ENCODE measurements around the gene TH.

The TH gene

DNA sequence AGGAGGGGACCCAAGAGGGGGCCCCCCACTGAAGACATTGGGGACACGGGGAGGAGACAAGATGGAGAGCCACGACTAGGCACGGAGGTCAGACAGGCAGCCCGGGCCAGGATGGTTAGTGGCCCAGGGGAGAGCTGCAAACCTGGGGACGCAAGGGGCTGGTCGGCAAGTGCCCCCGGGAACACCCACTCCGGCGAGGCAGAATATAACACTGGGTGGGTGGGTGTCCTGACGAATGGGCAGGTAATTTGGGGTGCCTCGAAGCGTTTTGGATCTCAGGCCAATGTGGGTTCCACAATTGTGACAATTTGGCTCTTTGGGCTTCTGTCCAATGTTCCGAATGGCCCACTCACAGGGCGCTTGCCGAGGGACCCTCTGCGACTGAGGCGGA lies 42.3 kb downstream of the TH start:
- no peak overlapping the region for H3K9ac ChIP-seq (ENCODE audit: low read length)
- no peaks in the 10 kb centered on the region for H3K27me3 ChIP-seq (ENCODE audit: insufficient read depth, low read length)
- H3K27ac ChIP-seq (ENCODE audit: low read depth, low read length, poor library complexity, severe bottlenecking), result no peak overlapping the region
- H3K9me2 ChIP-seq (ENCODE audit: low read depth, low read length), result no peaks in the 10 kb centered on the region
- no peaks in the 10 kb centered on the region for H4K20me1 ChIP-seq (ENCODE audit: insufficient read depth, low read length)
- no peaks in the 10 kb centered on the region for H3K4me1 ChIP-seq (ENCODE audit: insufficient read depth, low read length, severe bottlenecking)
- no peaks in the 10 kb centered on the region for H3F3A ChIP-seq (ENCODE audit: insufficient read depth, low read length)
- H3K4me3 ChIP-seq (ENCODE audit: low read depth, low read length, poor library complexity, severe bottlenecking), result no peak overlapping the region
- H3K36me3 ChIP-seq (ENCODE audit: insufficient read depth, low read length), result no peaks in the 10 kb centered on the region
- H2AFZ ChIP-seq (ENCODE audit: low read length), result no peak overlapping the region
- H3K9me3 ChIP-seq (ENCODE audit: low read length), result no peaks in the 10 kb centered on the region
- no peaks in the 10 kb centered on the region for H3K79me2 ChIP-seq (ENCODE audit: insufficient read depth, low read length)
- no peak overlapping the region for H3K4me2 ChIP-seq (ENCODE audit: low read length)
- TF ChIP-seq EZH2 (IDR thresholded peaks at IDR 0.05; ENCODE audit: borderline replicate concordance, low read length), result no peak
- TF ChIP-seq, protein P1, sequence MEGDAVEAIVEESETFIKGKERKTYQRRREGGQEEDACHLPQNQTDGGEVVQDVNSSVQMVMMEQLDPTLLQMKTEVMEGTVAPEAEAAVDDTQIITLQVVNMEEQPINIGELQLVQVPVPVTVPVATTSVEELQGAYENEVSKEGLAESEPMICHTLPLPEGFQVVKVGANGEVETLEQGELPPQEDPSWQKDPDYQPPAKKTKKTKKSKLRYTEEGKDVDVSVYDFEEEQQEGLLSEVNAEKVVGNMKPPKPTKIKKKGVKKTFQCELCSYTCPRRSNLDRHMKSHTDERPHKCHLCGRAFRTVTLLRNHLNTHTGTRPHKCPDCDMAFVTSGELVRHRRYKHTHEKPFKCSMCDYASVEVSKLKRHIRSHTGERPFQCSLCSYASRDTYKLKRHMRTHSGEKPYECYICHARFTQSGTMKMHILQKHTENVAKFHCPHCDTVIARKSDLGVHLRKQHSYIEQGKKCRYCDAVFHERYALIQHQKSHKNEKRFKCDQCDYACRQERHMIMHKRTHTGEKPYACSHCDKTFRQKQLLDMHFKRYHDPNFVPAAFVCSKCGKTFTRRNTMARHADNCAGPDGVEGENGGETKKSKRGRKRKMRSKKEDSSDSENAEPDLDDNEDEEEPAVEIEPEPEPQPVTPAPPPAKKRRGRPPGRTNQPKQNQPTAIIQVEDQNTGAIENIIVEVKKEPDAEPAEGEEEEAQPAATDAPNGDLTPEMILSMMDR (IDR thresholded peaks at IDR 0.05; ENCODE audit: low read length), result no peak

DNA sequence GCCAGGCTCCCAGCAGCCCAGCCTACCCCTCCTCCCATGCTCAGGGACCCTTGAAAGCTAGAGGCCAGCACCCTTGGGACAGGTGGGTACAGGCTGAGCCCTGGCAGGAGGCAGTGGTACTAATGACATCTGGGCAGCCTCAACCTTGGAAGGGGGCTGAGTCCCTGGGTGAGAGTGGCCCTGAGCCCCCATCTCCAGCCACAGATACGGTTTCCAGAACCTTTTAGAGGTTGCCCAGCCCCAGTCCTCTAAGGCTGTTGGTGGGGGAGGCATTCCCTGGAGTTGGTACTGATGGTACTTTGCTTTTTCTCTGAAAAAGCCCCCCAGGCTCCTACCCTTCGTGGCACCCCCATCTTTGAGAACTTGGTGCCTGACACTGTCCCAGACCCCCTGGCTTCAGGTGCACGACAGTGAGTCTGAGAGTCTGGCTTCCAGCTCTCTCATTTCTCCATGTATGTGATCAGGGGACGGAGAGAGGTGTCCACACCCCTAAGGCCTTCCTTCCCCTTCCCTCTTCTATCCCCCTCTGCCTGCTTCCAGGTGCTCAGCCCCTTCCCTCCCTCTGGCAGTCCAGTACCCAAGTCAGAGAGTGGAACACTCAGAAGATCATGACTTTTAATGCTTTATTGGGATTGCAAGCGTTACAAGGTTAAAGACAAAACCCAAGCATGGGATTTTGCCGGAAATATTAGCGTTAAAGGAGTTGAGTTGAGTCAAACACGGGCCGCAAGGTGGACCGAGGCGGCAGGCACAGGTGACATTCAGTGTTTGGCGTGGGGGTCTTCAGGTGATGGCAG lies 42.9 kb downstream of the TH start:
- H3K4me1 ChIP-seq (ENCODE audit: insufficient read depth, low read length, severe bottlenecking), result no peaks in the 10 kb centered on the region
- no peaks in the 10 kb centered on the region for H3K36me3 ChIP-seq (ENCODE audit: insufficient read depth, low read length)
- no peak overlapping the region for H3K9ac ChIP-seq (ENCODE audit: low read length)
- no peak overlapping the region for H3K4me3 ChIP-seq (ENCODE audit: low read depth, low read length, poor library complexity, severe bottlenecking)
- TF ChIP-seq EZH2 (IDR thresholded peaks at IDR 0.05; ENCODE audit: borderline replicate concordance, low read length), result no peak
- TF ChIP-seq, protein P1 (IDR thresholded peaks at IDR 0.05; ENCODE audit: low read length), result no peak
- H4K20me1 ChIP-seq (ENCODE audit: insufficient read depth, low read length), result no peaks in the 10 kb centered on the region
- no peak overlapping the region for H3K4me2 ChIP-seq (ENCODE audit: low read length)
- H3K27me3 ChIP-seq (ENCODE audit: insufficient read depth, low read length), result no peaks in the 10 kb centered on the region
- no peaks in the 10 kb centered on the region for H3K9me2 ChIP-seq (ENCODE audit: low read depth, low read length)
- H3K9me3 ChIP-seq (ENCODE audit: low read length), result no peaks in the 10 kb centered on the region
- no peaks in the 10 kb centered on the region for H3K79me2 ChIP-seq (ENCODE audit: insufficient read depth, low read length)
- H3K27ac ChIP-seq (ENCODE audit: low read depth, low read length, poor library complexity, severe bottlenecking), result no peak overlapping the region
- no peak overlapping the region for H2AFZ ChIP-seq (ENCODE audit: low read length)
- no peaks in the 10 kb centered on the region for H3F3A ChIP-seq (ENCODE audit: insufficient read depth, low read length)

DNA sequence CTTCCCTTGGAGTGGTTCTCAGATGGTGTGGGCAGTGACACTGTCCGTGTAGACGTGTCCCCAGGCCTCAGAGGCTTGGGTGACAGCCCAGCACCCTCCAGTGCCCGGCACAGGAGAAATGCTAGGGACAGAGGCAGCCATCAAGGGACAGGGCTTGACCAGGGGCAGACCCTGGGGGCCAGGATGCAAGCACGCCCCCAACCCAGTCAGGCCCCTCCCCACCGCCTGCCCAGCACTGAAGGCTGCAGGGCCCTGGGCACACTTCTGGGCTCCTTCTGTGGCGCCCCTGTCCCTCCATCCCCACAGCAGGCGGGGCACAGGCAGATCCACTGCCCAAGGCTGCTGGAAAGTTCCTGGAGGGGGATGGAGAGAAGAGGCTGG lies 43.5 kb downstream of the TH start:
- H3K4me1 ChIP-seq (ENCODE audit: insufficient read depth, low read length, severe bottlenecking), result no peaks in the 10 kb centered on the region
- no peak overlapping the region for H3K4me3 ChIP-seq (ENCODE audit: low read depth, low read length, poor library complexity, severe bottlenecking)
- no peak overlapping the region for H3K9ac ChIP-seq (ENCODE audit: low read length)
- no peaks in the 10 kb centered on the region for H4K20me1 ChIP-seq (ENCODE audit: insufficient read depth, low read length)
- TF ChIP-seq EZH2 (IDR thresholded peaks at IDR 0.05; ENCODE audit: borderline replicate concordance, low read length), result no peak
- H3K79me2 ChIP-seq (ENCODE audit: insufficient read depth, low read length), result no peaks in the 10 kb centered on the region
- no peaks in the 10 kb centered on the region for H3K27me3 ChIP-seq (ENCODE audit: insufficient read depth, low read length)
- H3K9me3 ChIP-seq (ENCODE audit: low read length), result no peaks in the 10 kb centered on the region
- H3K36me3 ChIP-seq (ENCODE audit: insufficient read depth, low read length), result no peaks in the 10 kb centered on the region
- H3K27ac ChIP-seq (ENCODE audit: low read depth, low read length, poor library complexity, severe bottlenecking), result no peak overlapping the region
- no peak overlapping the region for H2AFZ ChIP-seq (ENCODE audit: low read length)
- no peak overlapping the region for H3K4me2 ChIP-seq (ENCODE audit: low read length)
- no peaks in the 10 kb centered on the region for H3K9me2 ChIP-seq (ENCODE audit: low read depth, low read length)
- no peaks in the 10 kb centered on the region for H3F3A ChIP-seq (ENCODE audit: insufficient read depth, low read length)
